Effector memory CD4-positive, alpha-beta T cell (primary cell): ENCODE measurements around the gene MAST3.

Source experiments
- DNase-seq, 3 donors: peaks; one replicate each; pipeline ENCODE4 v3.0.0-alpha.2; 2020
- H3K27ac ChIP-seq: 2 replicates; pipeline ENCODE4 v1.7.0; 2013; ENCODE audit warnings: mild to moderate bottlenecking, low read length, moderate library complexity; ENCODE audit not compliant: insufficient read depth, poor library complexity, severe bottlenecking
- H3K27me3 ChIP-seq: replicated peaks from 2 replicates; pipeline ENCODE4 v1.7.0; 2013; ENCODE audit warnings: mild to moderate bottlenecking, low read length; ENCODE audit not compliant: insufficient read depth, control insufficient read depth, poor library complexity, severe bottlenecking
- H3K36me3 ChIP-seq: 2 replicates; pipeline ENCODE4 v1.7.0; 2013; ENCODE audit warnings: mild to moderate bottlenecking, low read length, moderate library complexity; ENCODE audit not compliant: control insufficient read depth, insufficient read depth
- H3K4me1 ChIP-seq: 2 replicates; pipeline ENCODE4 v1.7.0; 2013; ENCODE audit warnings: low read length, mild to moderate bottlenecking; ENCODE audit not compliant: control insufficient read depth, insufficient read depth, poor library complexity, severe bottlenecking
- H3K4me3 ChIP-seq: 2 replicates; pipeline ENCODE4 v1.7.0; 2013; ENCODE audit warnings: low read length, low read depth, mild to moderate bottlenecking; ENCODE audit not compliant: insufficient read depth, poor library complexity, severe bottlenecking
- H3K9me3 ChIP-seq: 2 replicates; pipeline ENCODE4 v1.7.0; 2013; ENCODE audit warnings: mild to moderate bottlenecking, low read length, moderate library complexity; ENCODE audit not compliant: control insufficient read depth

Gene MAST3

GRCh38 chr19:18193388-18194180, 96.0 kb downstream of the MAST3 start:
- peak overlapping the region; percentile 76 for H3K4me3 ChIP-seq
- no peaks in the 10 kb centered on the region for H3K9me3 ChIP-seq
- no peaks in the 10 kb centered on the region for H3K27me3 ChIP-seq
- H3K36me3 ChIP-seq, result peaks cover 8% of the 10 kb centered on the region
- no peak for DNase-seq
- peaks cover 16% of the 10 kb centered on the region for H3K4me1 ChIP-seq
- H3K27ac ChIP-seq, result peak overlapping the region; percentile 64

- Histone ChIP-seq H3K4me1 (peaks cover 16% of the 10 kb centered on the region), H3K9me3 (no peaks in the 10 kb centered on the region), H3K4me3 (peak overlapping the region; percentile 76), H3K27me3 (no peaks in the 10 kb centered on the region), H3K27ac (no peak overlapping the region), H3K36me3 (peaks cover 11% of the 10 kb centered on the region)
- no peak for DNase-seq
Observed at GRCh38 chr19:18194181-18194530, 96.6 kb downstream of the MAST3 start.

GRCh38 chr19:18194554-18195238, 97.1 kb downstream of the MAST3 start:
- no peak for DNase-seq
- H3K4me3 ChIP-seq, result no peak overlapping the region

DNA sequence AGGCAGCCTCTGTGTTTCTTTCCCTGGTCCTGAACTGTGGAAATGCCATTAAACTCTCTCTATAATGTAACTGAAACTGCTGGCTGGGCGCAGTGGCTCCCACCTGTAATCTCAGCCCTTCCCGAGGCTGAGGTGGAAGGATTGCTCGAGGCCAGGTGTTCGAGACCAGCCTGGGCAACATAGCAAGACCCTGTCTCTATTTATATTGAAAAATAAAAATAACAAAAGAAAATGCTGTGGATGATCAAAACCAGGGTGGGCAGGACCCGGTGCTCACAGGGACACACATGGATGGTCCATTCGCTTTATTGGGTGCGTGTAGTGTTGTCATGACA, 98.9 kb downstream of the MAST3 start:
- Histone ChIP-seq H3K4me3 (no peak overlapping the region), H3K36me3 (peaks cover 11% of the 10 kb centered on the region)

More at GRCh38 chr19:18194554-18195238, 97.1 kb downstream of the MAST3 start:
- Histone ChIP-seq H3K36me3 (peaks cover 11% of the 10 kb centered on the region), H3K4me1 (peaks cover 16% of the 10 kb centered on the region), H3K27ac (peak overlapping the region; percentile 17), H3K9me3 (no peaks in the 10 kb centered on the region), H3K27me3 (no peaks in the 10 kb centered on the region)

GRCh38 chr19:18197306-18197705, 99.7 kb downstream of the MAST3 start:
- Histone ChIP-seq H3K27ac (no peak overlapping the region), H3K36me3 (peaks cover 11% of the 10 kb centered on the region), H3K27me3 (no peaks in the 10 kb centered on the region), H3K4me1 (peaks cover 16% of the 10 kb centered on the region), H3K4me3 (no peak overlapping the region), H3K9me3 (no peaks in the 10 kb centered on the region)
- no peak for DNase-seq

More for the DNA sequence above, 98.9 kb downstream of the MAST3 start:
- Histone ChIP-seq H3K27me3 (no peaks in the 10 kb centered on the region), H3K4me1 (peaks cover 16% of the 10 kb centered on the region), H3K27ac (no peak overlapping the region), H3K9me3 (no peaks in the 10 kb centered on the region)
- no peak for DNase-seq

- Histone ChIP-seq H3K4me3 (no peak overlapping the region), H3K27ac (no peak overlapping the region), H3K4me1 (peaks cover 19% of the 10 kb centered on the region), H3K36me3 (peaks cover 11% of the 10 kb centered on the region), H3K9me3 (no peaks in the 10 kb centered on the region), H3K27me3 (no peaks in the 10 kb centered on the region)
- no peak for DNase-seq
Observed at GRCh38 chr19:18197941-18198340, 100.4 kb downstream of the MAST3 start.

DNA sequence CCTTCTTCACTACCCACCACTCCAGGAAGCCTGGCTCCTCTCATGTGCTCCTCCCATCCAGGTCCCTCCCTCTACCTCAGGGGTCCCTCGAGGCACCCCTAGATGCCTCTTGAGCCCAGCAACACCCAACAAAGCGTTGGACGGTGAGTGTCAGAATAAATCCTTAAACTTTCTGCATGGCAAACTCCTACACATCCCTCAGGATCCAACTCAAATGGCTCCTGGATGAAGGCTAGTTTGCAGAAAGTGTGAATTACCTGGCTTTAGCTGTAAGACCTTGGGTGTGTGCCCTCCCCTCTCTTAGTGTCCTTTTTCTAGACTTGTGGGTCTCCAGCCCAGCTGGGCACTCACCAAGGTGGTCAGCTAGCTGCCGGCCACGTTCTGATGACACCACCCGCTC, 100.8 kb downstream of the MAST3 start:
- Histone ChIP-seq H3K4me3 (no peak overlapping the region), H3K36me3 (peaks cover 11% of the 10 kb centered on the region), H3K27me3 (no peaks in the 10 kb centered on the region)

More for the DNA sequence above, 100.8 kb downstream of the MAST3 start:
- Histone ChIP-seq H3K27ac (no peak overlapping the region), H3K4me1 (peaks cover 21% of the 10 kb centered on the region), H3K9me3 (no peaks in the 10 kb centered on the region)
- DNase-seq, result no peak
